Stomach (tissue), 9 donors: ENCODE data around the gene ADD3. TPM values are rescaled to one million over a fixed set of nuclear protein-coding genes. Genes with fewer than 3 reads are reported as not detected.

Experiments used
- DNase-seq, 2 donors: peaks; one replicate each; pipeline versions ENCODE4 v3.0.0 to v3.0.0-alpha.2; 2013 to 2019
- H3K27ac ChIP-seq, 5 donors: fragments of 200-600 bp in 4 of 5; sonication (generic) in 4 of 5; one replicate each; pipeline ENCODE4 v1.5.1; 2013 to 2019; ENCODE audit warnings: mild to moderate bottlenecking in 1 of 5, moderate library complexity in 1 of 5
- H3K27me3 ChIP-seq, 3 donors: fragments of 200-600 bp; sonication (generic); one replicate each; pipeline ENCODE4 v1.5.1; 2017 to 2019; ENCODE audit warnings: mixed run types in 1 of 3
- H3K36me3 ChIP-seq, 4 donors: fragments of 200-600 bp; sonication (generic); 1 replicate in 3 of 4; 2 replicates in 1 of 4; pipeline ENCODE4 v1.5.1; 2016 to 2019
- H3K4me1 ChIP-seq, 4 donors: fragments of 200-600 bp; sonication (generic); one replicate each; pipeline ENCODE4 v1.5.1; 2016 to 2019
- H3K4me3 ChIP-seq, 4 donors: fragments of 200-600 bp; sonication (generic) in 3 of 4; one replicate each; pipeline ENCODE4 v1.5.1; 2016 to 2019; ENCODE audit warnings: mild to moderate bottlenecking in 1 of 4
- H3K9me3 ChIP-seq, 4 donors: fragments of 200-600 bp; sonication (generic); one replicate each; pipeline ENCODE4 v1.5.1; 2016 to 2019
- EP300 ChIP-seq: sonication (generic); formaldehyde crosslinking; IDR thresholded peaks from one replicate; pipeline ENCODE4 v1.6.1; 2017; ENCODE audit warnings: antibody characterized with exemption
- POLR2A ChIP-seq, 4 donors: fragments of 450-650 bp; IDR thresholded peaks; one replicate each; pipeline ENCODE4 v1.6.1; 2016; ENCODE audit warnings: antibody characterized with exemption in 4 of 4, control low read depth in 2 of 4, mild to moderate bottlenecking in 1 of 4, moderate library complexity in 1 of 4
- POLR2AphosphoS5 ChIP-seq, 3 donors: sonication (generic); formaldehyde crosslinking; IDR thresholded peaks; one replicate each; pipeline ENCODE4 v1.6.1; 2016; ENCODE audit warnings: antibody characterized with exemption in 3 of 3
- WGBS, 5 donors: extraction: QIAGEN DNeasy Blood & Tissue Kit in 3 of 5; methylation state at CpG; one replicate each; pipeline versions ENCODE4 v1.1.5 to v1.1.7; 2013 to 2018; 5-methylcytosine and 5-hydroxymethylcytosine counted together
- intact Hi-C: fragments of 100-400 bp; cut with DNase I; formaldehyde crosslinking; loops from one replicate; pipeline ENCODE4 v1.15.1; 2023; ENCODE audit warnings: low total_unique reads
- polyA plus RNA-seq, 3 donors: library from polyadenylated mRNA; stranded (reverse); fragments of 200-250 nt; gene quantifications; one replicate each; pipeline ENCODE4 v1.2.3, GENCODE V29; 2013
- total RNA-seq, 5 donors: library from RNA; depleted of rRNA; stranded (reverse); fragments of >200 nt; gene quantifications; one replicate each; pipeline versions ENCODE4 v1.1.0 to v1.2.3, GENCODE V29; 2014 to 2016
- TF ChIP-seq, protein P1 (sequence below), 7 experiments: fragments of 450-650 bp in 4 of 7; fragments of 200-600 bp in 3 of 7; sonication (generic) in 3 of 7; IDR thresholded peaks; one replicate each; pipeline ENCODE4 v1.5.1; 2016 to 2019; ENCODE audit warnings: antibody characterized with exemption in 7 of 7, control low read depth in 2 of 7, mild to moderate bottlenecking in 1 of 7
- donor health status: healthy with polysubstance abuse.
- donor health status: Bipolar disorder and iron deficiency.
- donor health status: healthy.

The ADD3 gene
- total and polyA plus RNA-seq, 8 donors: 22.9 to 600 (median 80.3) TPM

DNA sequence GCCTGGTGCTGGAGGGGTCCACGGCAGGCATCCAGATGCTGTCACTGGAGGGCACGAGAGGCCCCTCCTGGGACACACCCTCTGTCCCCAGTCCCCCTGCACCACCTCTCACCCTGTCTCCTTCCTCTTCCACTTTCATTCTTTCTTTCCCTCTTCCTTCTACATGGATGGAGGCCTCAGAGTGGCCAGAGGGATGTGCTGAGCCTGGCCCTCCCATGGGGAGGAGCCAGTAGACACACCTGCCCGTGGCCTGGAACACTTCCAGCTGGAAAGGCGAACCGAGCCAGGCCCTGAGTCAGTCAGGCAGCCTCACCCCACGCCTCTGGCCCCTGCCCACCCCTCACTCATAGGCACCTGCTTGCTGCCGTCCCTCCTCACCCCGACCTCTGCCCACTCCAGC is 143.7 kb downstream of the ADD3 start:
- peaks cover 0 to 13% (median 8%) of the 10 kb centered on the region in 4 donors for H3K4me1 ChIP-seq
- H3K4me3 ChIP-seq: peak overlapping the region in 2 of 4 donors; percentile 3 to 6
- intact Hi-C loops: no loop called here
- 17 to 33% (median 24%) methylated on average over 7 to 8 of the region's 8 CpGs for WGBS, 5 donors
- H3K36me3 ChIP-seq: no peaks in the 10 kb centered on the region
- peaks cover 0 to 40% (median 0%) of the 10 kb centered on the region in 3 donors for H3K27me3 ChIP-seq
- peak; percentile 92 for DNase-seq
- H3K9me3 ChIP-seq: no peaks in the 10 kb centered on the region
- peak in 2 of 3 donors; percentile 27 to 42 for TF ChIP-seq POLR2AphosphoS5 (IDR thresholded peaks at IDR 0.05)
- TF ChIP-seq EP300: no peak
- H3K27ac ChIP-seq: peak overlapping the region in 1 of 5 donors; percentile 25

DNA sequence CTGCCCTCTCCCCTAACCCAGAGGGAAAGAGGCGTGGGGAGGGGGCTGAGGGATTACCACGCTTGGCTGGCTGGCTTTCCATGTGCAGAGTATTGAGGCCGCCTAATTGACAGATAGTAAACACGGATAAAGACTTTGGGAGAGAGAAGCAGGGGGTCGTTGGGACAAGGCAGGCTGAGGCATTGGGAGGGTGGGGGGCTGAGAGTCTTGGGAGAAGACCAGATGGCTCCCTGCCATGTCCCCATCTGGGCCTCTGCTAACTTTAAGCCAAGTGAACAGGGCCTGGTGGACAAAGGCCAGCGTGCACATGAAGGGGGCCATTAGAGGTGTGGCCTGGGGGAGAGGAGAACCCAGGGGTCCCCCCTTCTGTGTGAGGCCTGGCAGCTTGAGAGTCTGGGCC is 144.2 kb downstream of the ADD3 start:
- H3K9me3 ChIP-seq: no peaks in the 10 kb centered on the region
- 32 to 41% (median 41%) methylated on average over 6 of the region's 6 CpGs for WGBS, 5 donors
- H3K4me1 ChIP-seq: peaks cover 0 to 13% (median 8%) of the 10 kb centered on the region in 4 donors
- peaks cover 0 to 45% (median 0%) of the 10 kb centered on the region in 3 donors for H3K27me3 ChIP-seq
- H3K4me3 ChIP-seq: no peak overlapping the region
- TF ChIP-seq EP300 (no peak), POLR2AphosphoS5 (IDR thresholded peaks at IDR 0.05) (no peak), POLR2A (IDR thresholded peaks at IDR 0.05) (no peak)
- TF ChIP-seq, protein P1, sequence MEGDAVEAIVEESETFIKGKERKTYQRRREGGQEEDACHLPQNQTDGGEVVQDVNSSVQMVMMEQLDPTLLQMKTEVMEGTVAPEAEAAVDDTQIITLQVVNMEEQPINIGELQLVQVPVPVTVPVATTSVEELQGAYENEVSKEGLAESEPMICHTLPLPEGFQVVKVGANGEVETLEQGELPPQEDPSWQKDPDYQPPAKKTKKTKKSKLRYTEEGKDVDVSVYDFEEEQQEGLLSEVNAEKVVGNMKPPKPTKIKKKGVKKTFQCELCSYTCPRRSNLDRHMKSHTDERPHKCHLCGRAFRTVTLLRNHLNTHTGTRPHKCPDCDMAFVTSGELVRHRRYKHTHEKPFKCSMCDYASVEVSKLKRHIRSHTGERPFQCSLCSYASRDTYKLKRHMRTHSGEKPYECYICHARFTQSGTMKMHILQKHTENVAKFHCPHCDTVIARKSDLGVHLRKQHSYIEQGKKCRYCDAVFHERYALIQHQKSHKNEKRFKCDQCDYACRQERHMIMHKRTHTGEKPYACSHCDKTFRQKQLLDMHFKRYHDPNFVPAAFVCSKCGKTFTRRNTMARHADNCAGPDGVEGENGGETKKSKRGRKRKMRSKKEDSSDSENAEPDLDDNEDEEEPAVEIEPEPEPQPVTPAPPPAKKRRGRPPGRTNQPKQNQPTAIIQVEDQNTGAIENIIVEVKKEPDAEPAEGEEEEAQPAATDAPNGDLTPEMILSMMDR (IDR thresholded peaks at IDR 0.05): no peak
- intact Hi-C loops: no loop called here
- no peaks in the 10 kb centered on the region for H3K36me3 ChIP-seq
- H3K27ac ChIP-seq: peak overlapping the region in 1 of 5 donors; percentile 25
- DNase-seq: peak in 1 of 2 donors; percentile 66

DNA sequence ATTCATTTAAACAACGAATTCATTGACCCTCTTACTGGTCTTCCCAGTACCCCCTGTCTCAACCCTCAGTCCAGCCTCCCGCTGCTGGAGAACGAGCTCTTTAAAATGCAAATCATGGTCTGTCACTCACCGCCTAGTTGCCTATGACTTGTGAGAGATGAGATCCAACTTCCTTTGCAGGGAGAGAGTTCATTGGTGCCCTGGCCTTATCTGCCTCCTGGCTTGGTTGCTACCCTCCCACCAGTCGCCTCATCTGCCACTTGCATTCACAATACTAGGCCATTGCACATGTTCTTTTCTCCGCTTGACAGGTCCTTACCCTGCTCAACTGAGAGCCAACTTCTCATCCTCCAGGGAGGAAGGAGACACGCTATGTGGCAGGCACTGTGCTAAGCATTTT is 145.6 kb downstream of the ADD3 start:
- H3K4me3 ChIP-seq: no peak overlapping the region
- H3K9me3 ChIP-seq: no peaks in the 10 kb centered on the region
- intact Hi-C loops: no loop called here
- WGBS, 5 donors: 77 to 94% (median 90%) methylated on average over 7 of the region's 7 CpGs
- TF ChIP-seq, protein P1 (IDR thresholded peaks at IDR 0.05): no peak
- no peak for TF ChIP-seq EP300
- H3K27ac ChIP-seq: no peak overlapping the region
- DNase-seq: no peak
- peaks cover 0 to 48% (median 0%) of the 10 kb centered on the region in 3 donors for H3K27me3 ChIP-seq
- peaks cover 0 to 13% (median 8%) of the 10 kb centered on the region in 4 donors for H3K4me1 ChIP-seq
- no peaks in the 10 kb centered on the region for H3K36me3 ChIP-seq

DNA sequence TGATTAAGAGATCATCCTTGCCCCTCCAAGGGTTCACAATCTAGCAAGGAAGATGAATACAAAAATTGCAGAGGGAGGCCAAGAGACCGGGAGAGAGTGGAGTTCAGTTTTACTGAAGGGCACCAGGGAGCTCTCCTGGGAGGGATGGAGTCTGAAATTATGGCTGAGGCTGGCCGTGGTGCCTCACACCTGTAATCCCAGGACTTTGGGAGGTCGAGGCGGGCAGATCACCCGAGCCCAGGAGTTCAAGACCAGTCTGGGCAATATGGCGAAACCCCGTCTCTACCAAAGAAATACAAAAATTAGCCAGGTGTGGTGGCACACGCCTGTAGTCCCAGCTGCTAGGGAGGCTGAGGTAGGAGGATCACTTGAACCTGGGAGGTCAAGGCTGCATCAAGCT is 148.3 kb downstream of the ADD3 start:
- DNase-seq: no peak
- TF ChIP-seq POLR2AphosphoS5 (IDR thresholded peaks at IDR 0.05) (no peak), POLR2A (IDR thresholded peaks at IDR 0.05) (no peak)
- TF ChIP-seq, protein P1 (IDR thresholded peaks at IDR 0.05): no peak
- WGBS, 5 donors: 88 to 96% (median 94%) methylated on average over 8 of the region's 8 CpGs
- intact Hi-C loops: no loop called here
- Histone ChIP-seq H3K4me1 (peaks cover 0 to 12% (median 8%) of the 10 kb centered on the region in 4 donors), H3K4me3 (no peak overlapping the region), H3K27ac (no peak overlapping the region), H3K36me3 (no peaks in the 10 kb centered on the region), H3K9me3 (no peaks in the 10 kb centered on the region), H3K27me3 (peaks cover 0 to 39% (median 0%) of the 10 kb centered on the region in 3 donors)
